Breast epithelium (tissue), 4 donors: Measurements from ENCODE around the gene DEGS1. TPM values are rescaled to one million over a fixed set of nuclear protein-coding genes. Genes with fewer than 3 reads are reported as not detected.

Experiments used
- DNase-seq, 2 donors: peaks; one replicate each; pipeline ENCODE4 v3.0.0-alpha.2; 2019; ENCODE audit warnings: low spot score in 2 of 2
- H3K27ac ChIP-seq, 2 donors: fragments of 200-600 bp; sonication (generic) in 1 of 2; one replicate each; pipeline ENCODE4 v1.5.1; 2016 to 2019; ENCODE audit warnings: mild to moderate bottlenecking in 1 of 2
- H3K27me3 ChIP-seq, 2 donors: fragments of 200-600 bp; sonication (generic) in 1 of 2; one replicate each; pipeline versions ENCODE4 v1.5.1 to v1.6.0; 2017 to 2019; ENCODE audit warnings: control low read depth in 1 of 2, mild to moderate bottlenecking in 1 of 2
- H3K36me3 ChIP-seq: fragments of 200-600 bp; one replicate; pipeline ENCODE4 v1.5.1; 2019
- H3K4me1 ChIP-seq, 2 donors: fragments of 200-600 bp; sonication (generic); one replicate each; pipeline ENCODE4 v1.5.1; 2016 to 2019; ENCODE audit warnings: control low read depth in 1 of 2
- H3K4me3 ChIP-seq, 3 donors: fragments of 200-600 bp; sonication (generic); 1 replicate in 2 of 3; 2 replicates in 1 of 3; pipeline ENCODE4 v1.5.1; 2016 to 2019; ENCODE audit warnings: mild to moderate bottlenecking in 3 of 3, moderate library complexity in 2 of 3
- H3K9me3 ChIP-seq, 2 donors: fragments of 200-600 bp; sonication (generic) in 1 of 2; one replicate each; pipeline ENCODE4 v1.5.1; 2016 to 2019; ENCODE audit warnings: control low read depth in 1 of 2
- POLR2A ChIP-seq: fragments of 450-650 bp; IDR thresholded peaks from one replicate; pipeline ENCODE4 v1.6.1; 2016; ENCODE audit warnings: antibody characterized with exemption, mild to moderate bottlenecking, moderate library complexity
- POLR2AphosphoS5 ChIP-seq, 3 donors: sonication (generic); formaldehyde crosslinking; IDR thresholded peaks; one replicate each; pipeline ENCODE4 v1.6.1; 2017; ENCODE audit warnings: antibody characterized with exemption in 3 of 3
- intact Hi-C: fragments of 100-400 bp; cut with DNase I; formaldehyde crosslinking; loops from one replicate; pipeline ENCODE4 v1.15.1; 2023; ENCODE audit warnings: low total_unique reads
- total RNA-seq, 3 donors: library from RNA; depleted of rRNA; stranded (reverse); fragments of >200 nt; gene quantifications; one replicate each; pipeline ENCODE4 v1.1.0, GENCODE V29; 2016
- TF ChIP-seq, protein P1 (sequence below), 3 donors: fragments of 450-650 bp; IDR thresholded peaks; one replicate each; pipeline ENCODE4 v1.5.1; 2016 to 2017; ENCODE audit warnings: antibody characterized with exemption in 3 of 3, mild to moderate bottlenecking in 3 of 3, moderate library complexity in 3 of 3

DEGS1 gene
- total RNA-seq, 3 donors from 2014 or later = 74.9 to 84.4 (median 81.0) TPM

DNA sequence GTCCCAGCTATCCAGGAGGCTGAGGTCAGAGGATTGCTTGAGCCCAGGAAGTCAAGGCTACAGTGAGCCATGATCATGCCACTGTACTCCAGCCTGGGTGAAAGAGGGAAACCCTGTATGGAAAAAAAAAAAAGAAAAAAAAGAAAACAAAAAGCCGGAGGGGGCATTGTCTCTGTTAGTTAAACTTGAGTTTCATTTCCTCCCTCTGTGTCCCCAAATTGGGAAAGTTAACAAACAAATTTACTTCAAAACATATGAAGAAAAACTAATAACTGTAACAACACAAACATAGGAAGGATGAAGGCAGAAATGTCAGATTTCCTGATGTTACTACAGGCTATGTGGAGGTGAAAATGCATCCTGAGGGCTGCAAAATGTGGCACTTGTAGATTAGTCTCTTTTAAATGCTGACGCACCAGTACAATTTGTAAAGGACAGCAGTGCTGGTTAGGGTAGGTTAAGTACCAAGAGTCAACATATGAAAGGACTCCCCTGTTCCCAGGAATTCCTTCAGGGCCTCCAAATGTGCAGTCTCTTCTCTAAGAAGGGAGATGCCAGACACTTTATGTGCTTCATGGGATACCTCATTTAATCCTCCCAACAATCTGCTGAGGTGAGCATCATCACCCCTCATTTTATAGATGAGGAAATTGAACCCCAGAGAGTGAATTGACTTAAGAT lies 52.9 kb downstream of the DEGS1 start:
- no peak for DNase-seq
- H3K4me3 ChIP-seq = no peak overlapping the region
- no peaks in the 10 kb centered on the region for H3K27me3 ChIP-seq
- no peak for TF ChIP-seq POLR2AphosphoS5 (IDR thresholded peaks at IDR 0.05)
- no peak for TF ChIP-seq POLR2A
- TF ChIP-seq, protein P1, sequence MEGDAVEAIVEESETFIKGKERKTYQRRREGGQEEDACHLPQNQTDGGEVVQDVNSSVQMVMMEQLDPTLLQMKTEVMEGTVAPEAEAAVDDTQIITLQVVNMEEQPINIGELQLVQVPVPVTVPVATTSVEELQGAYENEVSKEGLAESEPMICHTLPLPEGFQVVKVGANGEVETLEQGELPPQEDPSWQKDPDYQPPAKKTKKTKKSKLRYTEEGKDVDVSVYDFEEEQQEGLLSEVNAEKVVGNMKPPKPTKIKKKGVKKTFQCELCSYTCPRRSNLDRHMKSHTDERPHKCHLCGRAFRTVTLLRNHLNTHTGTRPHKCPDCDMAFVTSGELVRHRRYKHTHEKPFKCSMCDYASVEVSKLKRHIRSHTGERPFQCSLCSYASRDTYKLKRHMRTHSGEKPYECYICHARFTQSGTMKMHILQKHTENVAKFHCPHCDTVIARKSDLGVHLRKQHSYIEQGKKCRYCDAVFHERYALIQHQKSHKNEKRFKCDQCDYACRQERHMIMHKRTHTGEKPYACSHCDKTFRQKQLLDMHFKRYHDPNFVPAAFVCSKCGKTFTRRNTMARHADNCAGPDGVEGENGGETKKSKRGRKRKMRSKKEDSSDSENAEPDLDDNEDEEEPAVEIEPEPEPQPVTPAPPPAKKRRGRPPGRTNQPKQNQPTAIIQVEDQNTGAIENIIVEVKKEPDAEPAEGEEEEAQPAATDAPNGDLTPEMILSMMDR (IDR thresholded peaks at IDR 0.05) = no peak
- H3K9me3 ChIP-seq = no peaks in the 10 kb centered on the region
- intact Hi-C loops = no loop called here
- no peaks in the 10 kb centered on the region for H3K36me3 ChIP-seq
- no peaks in the 10 kb centered on the region for H3K4me1 ChIP-seq
- H3K27ac ChIP-seq = no peak overlapping the region

DNA sequence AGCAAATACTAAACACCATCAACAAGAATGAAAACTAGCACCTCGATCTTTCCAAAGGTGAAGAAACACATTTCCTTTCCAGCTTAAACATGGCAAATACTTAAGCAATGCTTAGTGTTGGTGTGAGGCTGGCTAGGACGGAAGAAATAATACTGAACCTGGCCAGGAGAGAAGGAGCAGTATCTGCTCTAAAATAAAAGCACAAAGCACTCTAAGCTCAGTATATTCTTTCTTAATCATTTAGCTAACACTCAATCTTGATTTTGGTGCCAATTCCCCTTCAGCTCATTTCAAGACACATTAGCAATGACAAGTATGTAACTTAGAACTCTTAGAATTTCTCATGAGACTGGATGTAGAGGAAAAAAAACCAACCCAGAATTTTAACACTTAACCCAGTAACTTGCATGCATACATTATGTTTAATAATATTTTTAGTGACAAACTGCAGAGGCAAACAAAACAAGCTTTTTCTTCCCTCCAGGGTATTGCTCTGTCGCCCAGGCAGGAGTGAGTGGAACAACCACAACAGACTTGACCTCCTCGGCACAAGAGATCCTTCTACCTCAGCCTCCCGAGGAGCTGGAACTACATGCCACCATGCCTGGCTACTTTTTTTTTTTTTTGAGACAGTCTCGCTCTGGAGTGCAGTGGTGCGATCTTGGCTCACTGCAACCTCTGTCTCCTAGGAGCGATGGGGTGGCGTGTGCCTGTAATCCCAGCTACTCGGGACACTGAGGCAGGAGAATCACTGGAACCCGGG lies 54.3 kb downstream of the DEGS1 start:
- intact Hi-C loops = no loop called here
- no peak overlapping the region for H3K27ac ChIP-seq
- no peak for DNase-seq
- no peak overlapping the region for H3K4me3 ChIP-seq
- H3K27me3 ChIP-seq = no peaks in the 10 kb centered on the region
- TF ChIP-seq, protein P1 (IDR thresholded peaks at IDR 0.05) = no peak
- TF ChIP-seq POLR2A = no peak
- TF ChIP-seq POLR2AphosphoS5 (IDR thresholded peaks at IDR 0.05) = no peak
- H3K36me3 ChIP-seq = no peaks in the 10 kb centered on the region
- no peaks in the 10 kb centered on the region for H3K4me1 ChIP-seq
- H3K9me3 ChIP-seq = no peaks in the 10 kb centered on the region

DNA sequence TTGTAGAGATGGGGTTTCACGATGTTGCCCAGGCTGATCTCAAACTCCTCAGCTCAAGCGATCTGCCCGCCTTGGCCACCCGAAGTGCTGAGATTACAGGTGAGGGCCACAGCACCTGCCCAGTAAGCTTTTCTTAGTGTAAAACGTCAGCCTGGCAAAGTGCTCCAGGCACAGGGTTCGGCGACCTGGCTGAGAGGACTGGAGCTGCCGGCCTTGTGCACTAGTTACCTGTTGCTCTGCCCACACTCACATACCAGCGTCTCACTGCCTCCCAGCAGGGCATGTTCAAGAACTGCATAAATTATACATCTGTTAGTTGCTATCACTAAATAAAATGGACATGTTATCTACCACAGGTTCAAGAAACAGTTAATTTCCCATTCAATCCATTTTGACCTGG lies 55.2 kb downstream of the DEGS1 start:
- intact Hi-C loops = no loop called here
- no peak for TF ChIP-seq POLR2A
- TF ChIP-seq, protein P1 (IDR thresholded peaks at IDR 0.05) = no peak
- no peak for TF ChIP-seq POLR2AphosphoS5 (IDR thresholded peaks at IDR 0.05)

DNA sequence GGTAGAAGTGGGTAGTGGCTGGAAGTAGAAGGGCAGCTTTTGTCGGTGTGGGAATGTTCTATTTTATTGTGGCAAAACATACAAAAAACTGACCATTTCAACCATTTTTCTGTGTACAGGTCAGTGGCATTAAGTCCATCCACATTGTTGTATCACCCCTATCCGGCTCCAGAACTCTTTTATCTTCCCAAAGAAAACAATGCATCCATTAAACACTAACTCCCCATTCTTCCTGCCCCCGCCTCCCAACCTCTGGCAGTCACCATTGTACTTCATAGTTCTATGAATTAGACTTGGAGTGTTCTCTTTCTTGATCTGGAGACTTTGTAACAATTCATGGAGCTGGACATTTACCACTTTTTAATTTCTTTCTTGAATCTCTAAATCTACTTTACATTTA lies 55.7 kb downstream of the DEGS1 start:
- H3K4me1 ChIP-seq = no peaks in the 10 kb centered on the region
- H3K4me3 ChIP-seq = no peak overlapping the region
- H3K27ac ChIP-seq = no peak overlapping the region
- no peaks in the 10 kb centered on the region for H3K27me3 ChIP-seq
- no peak for TF ChIP-seq POLR2AphosphoS5 (IDR thresholded peaks at IDR 0.05)
- TF ChIP-seq, protein P1 (IDR thresholded peaks at IDR 0.05) = no peak
- TF ChIP-seq POLR2A = no peak
- no peaks in the 10 kb centered on the region for H3K36me3 ChIP-seq
- no peaks in the 10 kb centered on the region for H3K9me3 ChIP-seq
- intact Hi-C loops = no loop called here
- no peak for DNase-seq

More for the DNA sequence above, 55.2 kb downstream of the DEGS1 start:
- Histone ChIP-seq H3K36me3 (no peaks in the 10 kb centered on the region), H3K9me3 (no peaks in the 10 kb centered on the region), H3K4me1 (no peaks in the 10 kb centered on the region), H3K4me3 (no peak overlapping the region), H3K27me3 (no peaks in the 10 kb centered on the region), H3K27ac (no peak overlapping the region)
- no peak for DNase-seq

Other genes starting within 250 kb of the DEGS1 start
- gene FBXO28, start 69.1 kb upstream of the DEGS1 start, total RNA-seq = 10 to 100 TPM; 23.9 to 50.5 (median 26.2) TPM
- 10 to 100 TPM; 16.0 to 46.0 (median 30.8) TPM for gene NVL, start 146.9 kb downstream of the DEGS1 start, total RNA-seq
- 10 to 100 TPM; 42.9 to 54.1 (median 43.3) TPM for gene CNIH4, start 173.6 kb downstream of the DEGS1 start, total RNA-seq